ENCODE data around the gene CC2D2B.

- TF ChIP-seq CTCF (IDR thresholded peaks at IDR 0.05; ENCODE audit: low read depth, low read length) (0 out of 2 replicates have a peak, but pooled peaks have one; percentile 8), EZH2phosphoT487 (IDR thresholded peaks at IDR 0.05; ENCODE audit: low read depth) (no peak)
Measured at GRCh38 chr10:96043033-96043892, 135.5 kb downstream of the CC2D2B start, which contains the start of gene CCNJ.

All from OCI-LY3 (cell line).